HG03432 (cell line): ENCODE measurements around the gene PSORS1C1.

Experiments
- ATAC-seq: cut with Tn5 transposase; IDR thresholded peaks from one replicate; pipeline ENCODE4 v1.9.1; 2021; ENCODE audit warnings: mild to moderate bottlenecking, moderate library complexity; ENCODE audit not compliant: unreplicated experiment

The PSORS1C1 gene

DNA sequence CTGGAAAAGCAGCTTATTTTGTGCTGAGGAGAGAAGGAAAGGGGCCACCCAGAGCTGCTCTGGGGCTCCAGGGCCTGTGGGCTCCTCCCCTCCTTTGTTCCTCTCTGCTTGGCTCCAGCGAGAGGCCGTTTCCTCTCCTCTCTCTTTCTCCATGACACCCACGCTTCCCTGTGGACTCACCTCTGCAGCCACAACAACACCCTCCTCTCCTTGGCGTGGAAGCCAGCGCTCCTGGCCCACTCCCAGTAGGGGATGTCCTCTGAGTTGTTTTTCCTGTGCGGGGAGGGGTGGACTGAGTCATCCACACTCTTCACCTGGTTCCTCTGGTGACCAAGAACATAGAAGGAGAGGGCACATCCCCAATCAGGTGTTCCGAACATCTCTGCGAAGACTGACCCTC lies 10.6 kb downstream of the PSORS1C1 start:
- ATAC-seq = no peak

DNA sequence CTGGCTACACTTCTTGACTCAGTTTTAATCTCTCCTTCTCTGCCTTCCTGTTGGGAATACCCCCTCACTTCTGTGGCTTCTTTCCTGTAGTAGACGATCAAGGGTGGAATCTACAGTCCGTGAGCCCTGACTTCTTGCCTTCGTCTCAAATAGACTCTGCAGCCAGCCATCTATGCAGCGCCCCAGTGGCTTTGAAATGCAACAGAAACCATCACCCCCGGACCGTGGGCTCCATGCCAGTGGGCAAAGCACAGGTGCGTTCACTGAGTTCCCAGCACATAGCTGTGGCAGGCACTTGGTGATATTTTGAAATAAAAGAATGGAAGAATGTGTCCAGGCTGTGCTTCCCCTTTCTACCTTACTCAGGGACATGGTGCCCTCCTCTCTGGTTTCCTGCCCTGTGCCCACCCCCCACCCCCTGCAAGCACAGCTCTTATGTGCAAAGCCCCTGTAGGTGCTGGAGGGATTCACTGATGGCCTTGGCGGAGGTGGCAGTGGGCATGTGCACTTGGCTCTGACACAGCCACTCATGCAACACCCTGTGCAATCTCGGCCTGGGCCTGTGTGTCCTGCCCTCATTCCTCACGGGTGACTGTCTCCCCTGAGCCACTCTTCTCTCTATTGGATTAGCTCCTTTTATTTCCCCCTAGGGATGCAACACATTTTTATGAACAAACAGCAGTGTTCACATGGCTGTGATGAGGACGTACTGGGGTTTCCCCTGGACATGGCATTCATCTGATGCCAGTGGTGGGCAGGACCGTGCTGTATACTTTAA lies 11.2 kb downstream of the PSORS1C1 start:
- ATAC-seq = no peak

DNA sequence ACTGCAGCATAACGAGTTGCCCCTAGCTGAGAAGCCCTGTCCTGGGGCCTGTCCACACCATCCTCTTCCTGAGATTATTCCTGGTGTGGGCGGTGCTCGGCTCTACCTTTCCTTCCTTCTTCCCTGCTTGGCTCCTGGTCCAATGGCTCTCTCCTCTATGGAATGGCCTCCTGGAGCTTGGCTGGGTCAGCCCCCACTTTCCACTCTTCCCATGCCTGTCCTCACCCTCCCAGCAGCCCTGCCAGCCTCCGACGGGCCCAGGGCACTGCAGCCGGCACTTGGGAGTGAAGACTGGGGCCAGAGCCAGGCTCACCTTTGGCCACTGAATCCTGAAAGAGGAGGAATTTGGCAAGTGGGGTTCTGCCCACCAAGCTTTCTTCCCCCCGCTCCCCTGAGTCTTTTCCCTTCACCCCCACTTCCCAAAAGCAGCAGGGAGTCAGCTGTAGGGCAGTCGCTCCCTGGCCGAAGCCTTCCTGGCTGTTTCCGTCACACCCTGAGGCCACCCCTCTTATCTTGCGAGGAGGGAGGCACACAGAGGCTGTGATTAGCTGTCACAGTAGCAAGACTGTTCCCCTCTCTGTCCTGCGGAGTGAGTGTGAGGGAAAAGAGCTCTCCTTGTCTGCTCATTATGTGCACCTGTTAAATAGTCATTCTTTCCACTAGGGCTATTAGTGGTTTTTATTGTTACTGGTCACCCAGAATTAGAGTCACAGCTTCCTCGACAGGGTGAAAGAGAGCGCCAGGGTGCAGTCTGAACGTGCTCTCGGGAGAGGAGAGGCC lies 12.0 kb downstream of the PSORS1C1 start:
- no peak for ATAC-seq

DNA sequence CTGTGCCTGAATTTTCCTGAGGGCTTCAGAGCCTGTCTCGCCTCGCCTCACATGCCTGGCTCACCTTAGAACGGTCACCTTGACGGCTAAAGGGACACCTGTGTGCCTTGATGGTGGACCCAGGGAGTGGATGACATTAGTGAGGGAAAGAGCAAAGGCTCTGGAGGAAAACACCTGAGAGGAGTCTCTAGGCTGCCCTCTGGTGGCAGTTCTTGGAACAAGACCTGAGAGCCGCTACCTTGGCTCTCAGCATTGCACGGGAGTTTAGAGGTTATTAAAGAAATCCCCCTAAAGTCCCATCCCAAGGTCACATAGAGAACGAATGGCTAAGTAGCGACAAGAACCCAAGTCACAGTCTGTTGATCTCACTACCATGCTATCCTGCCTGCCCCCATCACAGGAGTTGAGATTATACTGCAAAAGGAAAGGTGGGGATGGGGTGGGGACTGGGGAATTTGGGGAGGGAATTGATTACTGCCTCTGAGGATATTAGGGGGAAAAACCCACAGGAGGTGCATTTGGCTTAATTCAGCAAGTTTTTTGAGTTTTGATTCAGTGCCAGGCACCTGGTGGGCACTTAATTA lies 13.6 kb downstream of the PSORS1C1 start:
- no peak for ATAC-seq

DNA sequence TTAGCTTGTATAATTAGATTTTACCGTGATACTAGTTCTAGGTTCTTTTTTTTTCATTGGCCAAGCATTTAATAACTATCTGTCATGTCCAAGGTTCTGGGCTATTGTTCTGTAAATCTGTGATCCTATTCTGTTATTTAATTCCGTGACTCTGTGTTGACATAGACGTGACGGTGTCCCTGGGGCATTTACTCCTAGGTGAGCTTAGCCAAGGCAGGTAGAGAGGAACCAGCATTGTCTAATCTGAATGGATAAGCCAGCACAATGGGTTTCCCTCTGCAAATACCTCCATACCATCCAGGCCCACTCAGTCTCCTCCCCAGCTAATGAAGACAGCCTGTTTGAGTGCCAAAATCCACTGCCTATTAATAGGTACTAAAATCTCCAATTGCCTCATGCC lies 14.5 kb downstream of the PSORS1C1 start:
- ATAC-seq = no peak

- no peak for ATAC-seq
Observed at GRCh38 chr6:31130751-31131150, 16.2 kb downstream of the PSORS1C1 start.

- ATAC-seq = no peak
Observed at GRCh38 chr6:31131595-31131994, 17.0 kb downstream of the PSORS1C1 start.

DNA sequence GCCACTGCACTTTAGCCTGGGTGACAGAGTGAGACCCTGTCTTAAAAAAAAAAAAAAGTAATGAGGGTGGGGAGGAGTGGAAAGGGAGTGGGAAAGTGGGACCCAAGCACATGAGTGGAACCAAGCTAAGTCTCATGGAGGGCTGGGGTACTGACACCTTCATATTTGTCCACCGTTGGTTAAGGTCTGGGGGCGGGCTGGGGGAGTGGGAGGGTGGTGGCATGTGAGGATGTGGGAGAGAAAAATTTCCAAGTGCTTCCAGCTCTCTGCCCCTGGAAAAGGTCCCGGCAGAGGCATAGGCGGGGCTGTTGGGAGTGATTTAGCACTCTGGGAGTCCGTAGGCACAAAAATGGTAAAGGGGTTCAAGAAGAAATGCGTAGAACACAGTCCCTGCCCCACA lies 18.2 kb downstream of the PSORS1C1 start:
- no peak for ATAC-seq

GRCh38 chr6:31135710-31136109 lies 21.1 kb downstream of the PSORS1C1 start:
- no peak for ATAC-seq

DNA sequence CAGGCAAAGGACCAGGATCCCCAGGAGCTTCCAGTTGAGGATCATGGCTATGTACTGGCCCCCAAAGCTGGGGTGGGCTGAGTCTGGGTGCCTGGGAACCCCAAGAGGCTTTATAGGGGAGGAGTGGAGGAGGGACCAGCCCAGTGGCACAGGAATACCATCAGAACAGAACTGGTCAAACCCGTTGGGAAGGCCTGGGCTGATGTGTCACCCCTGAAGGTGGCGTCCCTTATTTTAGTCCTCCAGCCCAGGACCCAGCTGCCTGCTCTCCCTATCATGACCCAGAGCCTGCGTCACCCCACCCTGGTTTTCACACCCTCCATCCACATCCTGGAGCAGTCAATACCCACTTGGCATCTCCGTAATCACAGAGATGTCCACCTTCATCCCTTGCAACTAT lies 24.4 kb downstream of the PSORS1C1 start, which contains the start of gene PSORS1C2:
Gene PSORS1C2 (minus strand): TSS at position 85 of the 400 bp plus-strand sequence. CDS start 40 bp downstream, at position 45.
- no peak for ATAC-seq

DNA sequence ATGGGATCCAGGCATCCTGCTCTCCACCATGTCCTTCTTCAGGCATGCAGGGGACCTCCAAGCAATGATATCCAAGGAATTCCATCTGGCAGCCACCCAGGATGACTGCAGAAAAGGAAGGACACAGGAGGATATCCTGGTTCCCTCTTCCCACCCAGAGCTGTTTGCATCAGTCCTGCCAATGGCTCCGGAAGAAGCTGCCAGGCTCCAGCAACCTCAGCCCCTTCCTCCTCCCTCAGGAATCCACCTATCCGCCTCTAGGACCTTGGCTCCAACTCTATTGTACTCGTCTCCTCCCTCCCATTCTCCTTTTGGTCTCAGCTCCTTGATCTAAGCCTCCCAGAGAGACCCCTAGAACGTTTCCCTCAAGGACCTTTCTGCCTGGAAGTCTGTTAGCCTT lies 25.0 kb downstream of the PSORS1C1 start:
- no peak for ATAC-seq

GRCh38 chr6:31140643-31141042 lies 26.0 kb downstream of the PSORS1C1 start:
- no peak for ATAC-seq

GRCh38 chr6:31142361-31142761 lies 27.8 kb downstream of the PSORS1C1 start:
- no peak for ATAC-seq

DNA sequence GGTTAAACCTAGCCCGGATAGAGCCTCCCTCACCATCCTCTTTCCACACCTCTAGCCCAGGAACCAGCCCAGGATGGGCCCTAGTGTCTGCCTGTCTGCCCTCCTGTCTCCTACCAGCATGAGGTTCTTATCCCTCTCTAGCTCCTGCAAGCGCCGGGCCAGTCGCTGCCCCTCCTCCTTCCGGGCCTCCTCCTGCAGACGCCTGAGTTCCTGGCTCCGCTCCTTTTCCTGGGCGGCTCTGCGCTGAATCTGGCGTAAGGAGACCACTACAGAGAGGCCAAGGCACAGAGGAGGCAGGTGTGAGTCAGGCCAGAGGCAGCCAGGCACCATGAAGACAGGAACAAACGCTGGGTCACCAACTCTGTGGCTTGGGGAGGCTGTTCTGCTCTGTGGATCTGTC lies 28.5 kb downstream of the PSORS1C1 start:
- no peak for ATAC-seq

DNA sequence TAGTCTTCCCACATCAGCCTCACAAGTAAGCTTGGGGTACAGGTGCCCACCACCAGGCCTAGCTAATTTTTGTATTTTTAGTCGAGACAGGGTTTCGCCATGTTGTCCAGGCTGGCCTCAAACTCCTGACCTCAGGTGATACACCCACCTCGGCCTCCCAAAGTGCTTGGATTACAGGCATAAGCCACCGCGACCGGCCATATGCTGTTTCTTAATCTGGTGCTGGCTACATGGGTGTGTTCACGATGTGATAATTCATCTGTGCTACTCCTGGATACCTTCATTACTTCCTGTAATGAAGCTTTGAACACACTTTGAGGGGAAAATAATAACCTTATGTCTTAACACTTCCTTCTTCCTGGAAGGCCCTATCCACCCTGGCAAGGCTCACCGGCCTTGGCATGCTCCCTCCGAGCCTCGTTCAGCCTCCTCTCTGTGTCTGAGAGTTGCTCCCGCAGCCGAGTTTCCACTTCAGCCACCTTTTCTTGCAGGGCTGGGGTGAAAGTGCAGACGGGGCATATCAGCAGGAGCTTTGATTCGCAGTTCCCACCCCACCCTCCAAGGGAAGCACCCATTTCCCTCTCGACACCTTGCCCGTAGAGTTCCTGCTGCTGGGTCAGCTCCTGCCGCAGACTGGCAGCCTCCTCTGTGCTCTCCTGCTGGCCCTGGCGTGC lies 29.8 kb downstream of the PSORS1C1 start:
- ATAC-seq = no peak

GRCh38 chr6:31144970-31145340 lies 30.4 kb downstream of the PSORS1C1 start:
- ATAC-seq = no peak

DNA sequence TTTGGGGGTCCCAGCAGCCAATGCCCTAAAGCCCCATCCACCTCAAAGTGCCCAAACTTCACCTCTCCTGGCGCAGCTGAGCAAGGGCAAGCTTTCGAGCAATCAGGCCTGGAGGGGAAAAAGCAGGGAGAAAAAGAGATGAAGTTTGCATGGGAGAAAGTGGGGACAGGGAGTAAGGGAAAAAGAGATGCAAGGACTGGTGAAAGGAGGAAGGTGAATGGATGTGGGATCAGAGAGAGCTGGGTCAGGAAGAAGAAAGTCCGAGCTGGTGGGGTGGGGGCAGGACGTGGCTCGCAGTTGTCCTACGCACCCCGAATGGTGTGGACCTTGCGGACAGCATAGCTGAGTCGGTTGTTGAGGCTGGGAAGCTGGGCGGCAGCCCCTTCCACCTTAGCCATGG lies 30.8 kb downstream of the PSORS1C1 start:
- no peak for ATAC-seq

- no peak for ATAC-seq
Observed at GRCh38 chr6:31149827-31150447, 35.3 kb downstream of the PSORS1C1 start.

DNA sequence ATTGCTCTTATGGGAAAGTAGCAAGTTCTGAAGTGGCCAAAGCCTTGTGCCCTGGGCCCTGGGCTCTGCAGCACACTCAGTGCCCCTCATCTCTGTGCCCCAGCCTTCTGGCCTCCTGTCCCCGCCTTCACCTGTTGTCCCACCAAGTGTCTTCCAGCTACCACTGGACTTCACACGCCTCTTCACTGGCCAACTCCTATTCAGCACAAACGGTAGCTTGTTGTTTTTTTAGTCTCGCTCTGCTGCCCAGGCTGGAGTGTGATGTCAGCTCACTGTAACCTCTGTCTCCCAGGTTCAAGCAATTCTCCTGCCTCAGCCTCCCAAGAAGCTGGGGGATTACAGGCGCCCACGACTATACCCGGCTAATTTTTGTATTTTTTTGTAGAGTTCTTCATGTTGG lies 38.2 kb downstream of the PSORS1C1 start:
- no peak for ATAC-seq

- ATAC-seq = no peak
Observed at GRCh38 chr6:31154436-31154835, 39.8 kb downstream of the PSORS1C1 start.

- no peak for ATAC-seq
Observed at GRCh38 chr6:31156641-31157040, 42.0 kb downstream of the PSORS1C1 start.
